Measurements from ENCODE around the gene PLIN3. TPM values are rescaled to one million over a fixed set of nuclear protein-coding genes. Genes with fewer than 3 reads are reported as not detected.

Gene PLIN3
- total and polyA plus RNA-seq, 4 donors: 18.0 to 105 (median 50.5) TPM

DNA sequence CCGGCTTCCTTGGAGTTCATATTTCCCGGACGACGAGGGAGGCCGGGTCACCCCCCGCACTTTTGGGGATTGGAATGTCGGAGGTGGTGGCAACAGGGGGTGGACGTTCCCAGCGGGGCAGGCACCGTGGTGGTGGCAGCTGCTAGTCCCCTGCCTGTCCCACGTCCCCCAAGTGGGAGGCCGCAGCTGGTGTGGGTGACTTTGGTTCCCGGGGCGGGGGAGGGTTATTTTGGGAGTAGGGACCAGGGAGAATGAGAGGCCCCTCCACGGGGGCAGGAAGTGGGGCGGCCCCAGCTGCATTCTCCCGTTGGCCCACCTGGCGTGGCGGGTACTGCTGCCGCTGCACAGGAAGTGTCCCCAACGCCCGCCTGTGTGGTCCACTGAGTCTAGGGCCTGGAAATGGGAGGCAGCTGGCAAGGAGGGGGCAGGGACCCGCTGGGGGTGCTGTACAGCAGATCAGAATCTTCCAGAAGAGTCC, 11.1 kb upstream of the PLIN3 start:
- H3K27me3 ChIP-seq (ENCODE audit: control insufficient read depth in 3 of 3, insufficient read depth in 3 of 3, low read length in 2 of 3): no peaks in the 10 kb centered on the region
- H3K9me3 ChIP-seq (ENCODE audit: control insufficient read depth in 4 of 4, insufficient read depth in 3 of 4, low read length in 3 of 4): no peaks in the 10 kb centered on the region
- peak in 2 of 3 donors; percentile 24 to 37 for DNase-seq
- no peak overlapping the region for H3K9ac ChIP-seq (ENCODE audit: insufficient read depth in 1 of 2, low read length in 2 of 2)
- H3K4me1 ChIP-seq (ENCODE audit: control insufficient read depth in 5 of 5, insufficient read depth in 5 of 5, low read length in 5 of 5): peaks cover 0 to 8% (median 3%) of the 10 kb centered on the region in 5 donors
- H3K4me3 ChIP-seq: no peak overlapping the region
- no peaks in the 10 kb centered on the region for H3K36me3 ChIP-seq (ENCODE audit: control insufficient read depth in 4 of 4, insufficient read depth in 4 of 4, low read length in 4 of 4)
- WGBS, 2 donors: 12 to 26% methylated on average over 23 of the region's 23 CpGs
- TF ChIP-seq, protein P1, sequence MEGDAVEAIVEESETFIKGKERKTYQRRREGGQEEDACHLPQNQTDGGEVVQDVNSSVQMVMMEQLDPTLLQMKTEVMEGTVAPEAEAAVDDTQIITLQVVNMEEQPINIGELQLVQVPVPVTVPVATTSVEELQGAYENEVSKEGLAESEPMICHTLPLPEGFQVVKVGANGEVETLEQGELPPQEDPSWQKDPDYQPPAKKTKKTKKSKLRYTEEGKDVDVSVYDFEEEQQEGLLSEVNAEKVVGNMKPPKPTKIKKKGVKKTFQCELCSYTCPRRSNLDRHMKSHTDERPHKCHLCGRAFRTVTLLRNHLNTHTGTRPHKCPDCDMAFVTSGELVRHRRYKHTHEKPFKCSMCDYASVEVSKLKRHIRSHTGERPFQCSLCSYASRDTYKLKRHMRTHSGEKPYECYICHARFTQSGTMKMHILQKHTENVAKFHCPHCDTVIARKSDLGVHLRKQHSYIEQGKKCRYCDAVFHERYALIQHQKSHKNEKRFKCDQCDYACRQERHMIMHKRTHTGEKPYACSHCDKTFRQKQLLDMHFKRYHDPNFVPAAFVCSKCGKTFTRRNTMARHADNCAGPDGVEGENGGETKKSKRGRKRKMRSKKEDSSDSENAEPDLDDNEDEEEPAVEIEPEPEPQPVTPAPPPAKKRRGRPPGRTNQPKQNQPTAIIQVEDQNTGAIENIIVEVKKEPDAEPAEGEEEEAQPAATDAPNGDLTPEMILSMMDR (IDR thresholded peaks at IDR 0.05; ENCODE audit: control extremely low read depth, extremely low read depth): no peak
- no peak for ATAC-seq (ENCODE audit: insufficient read depth, low FRiP score)
- H3K27ac ChIP-seq (ENCODE audit: low read depth in 1 of 2, low read length in 1 of 2): no peak overlapping the region

DNA sequence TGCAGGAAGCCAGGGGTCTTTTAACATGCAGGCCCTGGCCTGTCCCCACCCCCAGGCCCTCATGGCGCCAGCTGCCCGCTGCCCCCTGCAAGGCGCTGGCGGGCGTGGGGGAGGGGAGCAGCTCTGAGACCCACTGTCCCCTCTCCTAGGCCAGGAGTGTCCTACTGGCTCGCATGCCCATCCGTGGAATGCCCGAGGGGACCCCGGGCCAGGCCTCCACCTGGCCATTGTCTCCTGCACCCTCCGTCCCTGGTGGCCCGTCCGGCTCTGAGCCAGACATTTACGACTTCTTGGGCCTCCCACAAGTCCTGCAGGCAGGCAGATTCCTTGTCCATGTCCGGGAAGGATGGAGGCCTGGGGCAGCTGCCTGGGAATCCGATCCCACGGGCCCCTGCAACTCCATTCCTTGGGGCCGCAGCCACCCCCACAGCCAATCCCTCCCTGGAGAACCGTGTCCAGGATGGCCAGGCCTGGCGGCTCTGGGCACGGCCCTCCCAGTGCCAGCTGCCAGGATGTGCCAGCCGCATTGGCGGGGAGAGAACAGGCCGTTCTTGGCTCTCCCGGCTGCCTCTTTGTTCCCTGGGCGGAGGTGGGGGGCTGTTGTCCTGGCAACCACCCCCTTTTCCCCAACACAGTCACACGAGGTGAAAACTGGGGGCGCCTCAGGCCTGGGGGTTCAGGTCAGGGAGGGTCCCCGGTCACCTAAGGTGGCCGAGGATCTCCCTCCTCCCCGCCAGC, 10.5 kb upstream of the PLIN3 start:
- peak in 1 of 3 donors; percentile 22 for DNase-seq
- no peak for ATAC-seq (ENCODE audit: insufficient read depth, low FRiP score)
- H3K4me3 ChIP-seq: no peak overlapping the region
- no peak overlapping the region for H3K27ac ChIP-seq (ENCODE audit: low read depth in 1 of 2, low read length in 1 of 2)
- WGBS, 2 donors: 56 to 59% methylated on average over 30 of the region's 30 CpGs
- TF ChIP-seq, protein P1 (IDR thresholded peaks at IDR 0.05; ENCODE audit: control extremely low read depth, extremely low read depth): no peak
- no peaks in the 10 kb centered on the region for H3K9me3 ChIP-seq (ENCODE audit: control insufficient read depth in 4 of 4, insufficient read depth in 3 of 4, low read length in 3 of 4)
- H3K9ac ChIP-seq (ENCODE audit: insufficient read depth in 1 of 2, low read length in 2 of 2): no peak overlapping the region
- no peaks in the 10 kb centered on the region for H3K36me3 ChIP-seq (ENCODE audit: control insufficient read depth in 4 of 4, insufficient read depth in 4 of 4, low read length in 4 of 4)
- H3K27me3 ChIP-seq (ENCODE audit: control insufficient read depth in 3 of 3, insufficient read depth in 3 of 3, low read length in 2 of 3): no peaks in the 10 kb centered on the region
- H3K4me1 ChIP-seq (ENCODE audit: control insufficient read depth in 5 of 5, insufficient read depth in 5 of 5, low read length in 5 of 5): peaks cover 0 to 8% (median 3%) of the 10 kb centered on the region in 5 donors

DNA sequence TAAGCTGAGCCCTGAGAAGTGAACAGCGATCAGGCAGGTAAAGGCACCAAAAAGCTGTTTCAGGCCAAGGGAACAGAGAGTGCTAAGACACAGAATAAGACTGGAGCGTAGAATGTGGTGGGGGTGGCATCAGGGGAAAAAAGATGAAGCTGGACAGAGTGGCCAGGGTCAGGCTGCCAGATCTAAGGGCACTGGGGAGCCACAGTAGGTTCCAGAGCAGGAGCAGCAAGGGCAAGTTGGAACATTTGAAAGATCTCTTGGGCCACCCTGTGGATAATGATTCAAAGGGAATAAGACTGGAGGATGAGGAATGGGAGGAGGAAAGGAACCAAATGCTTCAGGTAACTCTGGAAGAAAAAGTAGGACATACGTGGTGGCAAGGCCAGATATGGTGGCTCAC, 6.5 kb upstream of the PLIN3 start:
- Histone ChIP-seq H3K27me3 (ENCODE audit: control insufficient read depth in 3 of 3, insufficient read depth in 3 of 3, low read length in 2 of 3) (no peaks in the 10 kb centered on the region), H3K36me3 (ENCODE audit: control insufficient read depth in 4 of 4, insufficient read depth in 4 of 4, low read length in 4 of 4) (no peaks in the 10 kb centered on the region), H3K4me3 (no peak overlapping the region), H3K4me1 (ENCODE audit: control insufficient read depth in 5 of 5, insufficient read depth in 5 of 5, low read length in 5 of 5) (peaks cover 0 to 8% (median 3%) of the 10 kb centered on the region in 5 donors), H3K9me3 (ENCODE audit: control insufficient read depth in 4 of 4, insufficient read depth in 3 of 4, low read length in 3 of 4) (no peaks in the 10 kb centered on the region), H3K9ac (ENCODE audit: insufficient read depth in 1 of 2, low read length in 2 of 2) (no peak overlapping the region), H3K27ac (ENCODE audit: low read depth in 1 of 2, low read length in 1 of 2) (no peak overlapping the region)
- DNase-seq (no peak), ATAC-seq (ENCODE audit: insufficient read depth, low FRiP score) (no peak)
- 87 to 94% methylated on average over 3 of the region's 3 CpGs for WGBS, 2 donors
- TF ChIP-seq, protein P1 (IDR thresholded peaks at IDR 0.05; ENCODE audit: control extremely low read depth, extremely low read depth): no peak

Data from lung (tissue), 12 donors.